Measurements from ENCODE around the gene PDIA2.

- no peak for TF ChIP-seq ZSCAN20 (CRISPR knock-in tag; IDR thresholded peaks at IDR 0.05)
- no peak for TF ChIP-seq CTCF (IDR thresholded peaks at IDR 0.05)
- TF ChIP-seq HDAC2 (IDR thresholded peaks at IDR 0.05): no peak
- TF ChIP-seq EP300 (IDR thresholded peaks at IDR 0.05): no peak
- no peak for TF ChIP-seq RFX5 (IDR thresholded peaks at IDR 0.05)
- TF ChIP-seq MYC (IDR thresholded peaks at IDR 0.05; ENCODE audit: borderline replicate concordance, low read length): no peak
- no peak for TF ChIP-seq USF2 (IDR thresholded peaks at IDR 0.05)
- no peak for TF ChIP-seq TFCP2L1 (CRISPR knock-in tag; IDR thresholded peaks at IDR 0.05)
- no peak for TF ChIP-seq RAD21 (conservative IDR thresholded peaks at IDR 0.05 in 1 of 2, IDR thresholded peaks at IDR 0.05 in 1 of 2)
- TF ChIP-seq SMC3 (IDR thresholded peaks at IDR 0.05): no peak
- TF ChIP-seq ELK1 (IDR thresholded peaks at IDR 0.05; ENCODE audit: low read depth, low read length): no peak
- TF ChIP-seq GATA3 (IDR thresholded peaks at IDR 0.05; ENCODE audit: borderline replicate concordance): no peak
- TF ChIP-seq MAFK (IDR thresholded peaks at IDR 0.05; ENCODE audit: partially characterized antibody): no peak
These were observed 2.4 kb upstream of the PDIA2 start, which contains the start of gene ARHGDIG for GRCh38 chr16:280552-280951.

Data from A549 (cell line).